ENCODE data around the gene RBM33.

DNA sequence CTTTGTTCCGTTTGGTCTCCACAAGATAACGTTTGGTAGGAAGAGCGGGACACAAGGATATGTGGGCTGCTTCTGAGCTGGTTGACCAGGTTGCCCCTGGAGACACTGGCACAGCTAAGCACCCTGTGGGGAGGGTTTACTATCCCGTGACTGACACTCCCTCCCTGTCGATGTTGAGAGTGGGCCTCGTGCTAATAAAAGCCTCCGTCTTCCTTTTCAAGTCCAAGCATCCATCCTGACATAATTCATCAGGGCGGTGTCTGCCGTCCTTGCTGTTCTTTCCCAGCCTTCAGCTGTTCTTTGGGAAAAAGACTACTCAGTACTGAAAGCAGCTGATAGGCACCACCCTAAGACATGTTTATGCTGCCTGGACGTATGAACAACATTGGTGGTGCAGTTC lies 118.2 kb downstream of the RBM33 start:
- TF ChIP-seq, protein P1, sequence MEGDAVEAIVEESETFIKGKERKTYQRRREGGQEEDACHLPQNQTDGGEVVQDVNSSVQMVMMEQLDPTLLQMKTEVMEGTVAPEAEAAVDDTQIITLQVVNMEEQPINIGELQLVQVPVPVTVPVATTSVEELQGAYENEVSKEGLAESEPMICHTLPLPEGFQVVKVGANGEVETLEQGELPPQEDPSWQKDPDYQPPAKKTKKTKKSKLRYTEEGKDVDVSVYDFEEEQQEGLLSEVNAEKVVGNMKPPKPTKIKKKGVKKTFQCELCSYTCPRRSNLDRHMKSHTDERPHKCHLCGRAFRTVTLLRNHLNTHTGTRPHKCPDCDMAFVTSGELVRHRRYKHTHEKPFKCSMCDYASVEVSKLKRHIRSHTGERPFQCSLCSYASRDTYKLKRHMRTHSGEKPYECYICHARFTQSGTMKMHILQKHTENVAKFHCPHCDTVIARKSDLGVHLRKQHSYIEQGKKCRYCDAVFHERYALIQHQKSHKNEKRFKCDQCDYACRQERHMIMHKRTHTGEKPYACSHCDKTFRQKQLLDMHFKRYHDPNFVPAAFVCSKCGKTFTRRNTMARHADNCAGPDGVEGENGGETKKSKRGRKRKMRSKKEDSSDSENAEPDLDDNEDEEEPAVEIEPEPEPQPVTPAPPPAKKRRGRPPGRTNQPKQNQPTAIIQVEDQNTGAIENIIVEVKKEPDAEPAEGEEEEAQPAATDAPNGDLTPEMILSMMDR (IDR thresholded peaks at IDR 0.05), result no peak
- no peak for TF ChIP-seq POLR2A (IDR thresholded peaks at IDR 0.05)
